A673 (cell line): ENCODE data around the gene KRT2.

Experiments used
- CTCF ChIP-seq: fragments of 300-800, 200-600 bp; sonication (generic); conservative IDR thresholded peaks from 2 replicates; pipeline ENCODE4 v1.5.1; 2017; ENCODE audit warnings: low read depth, mild to moderate bottlenecking, antibody characterized with exemption, low read length, moderate library complexity, mixed read lengths
- EZH2 ChIP-seq: fragments of 200-600 bp; sonication (generic); IDR thresholded peaks from 2 replicates; pipeline ENCODE4 v1.6.1; 2017; ENCODE audit warnings: borderline replicate concordance, low read depth, mild to moderate bottlenecking, mixed read lengths, antibody characterized with exemption, low read length; ENCODE audit not compliant: poor library complexity, severe bottlenecking

DNA sequence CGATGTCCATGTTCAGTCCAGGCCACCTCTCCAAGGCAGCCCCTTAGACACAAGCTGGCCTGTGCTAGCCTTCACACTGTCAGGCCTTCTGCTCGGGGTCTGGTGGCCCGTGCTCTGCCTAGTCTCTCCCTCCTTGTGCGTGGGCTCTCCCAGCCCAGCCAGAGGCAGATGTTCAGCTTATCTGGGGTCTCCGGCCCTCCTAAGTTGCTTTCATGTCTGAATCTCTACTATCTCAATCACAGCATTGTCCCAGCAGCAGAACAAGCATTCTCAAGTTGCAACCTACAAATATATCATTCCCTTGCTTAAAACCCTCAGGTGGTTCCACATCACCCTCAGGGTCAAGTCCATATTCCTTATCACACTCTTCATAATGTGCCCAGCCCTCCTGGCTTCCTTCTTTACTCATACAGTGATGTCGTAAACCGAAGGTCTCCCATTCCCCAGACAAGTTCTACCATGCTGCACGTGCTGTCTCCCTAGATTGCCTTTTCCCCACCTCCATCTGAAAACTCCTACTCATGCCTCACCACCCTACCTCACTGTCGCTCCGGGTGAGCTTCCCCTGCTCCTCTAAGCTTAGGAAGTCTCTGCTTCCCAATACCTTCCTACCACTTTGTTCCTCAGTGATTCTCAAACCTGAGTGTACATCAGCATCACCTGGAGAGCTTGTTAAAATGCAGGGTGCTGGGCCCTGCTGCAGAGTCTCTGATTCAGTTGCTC, 35.2 kb downstream of the KRT2 start:
- no peak for TF ChIP-seq CTCF
- no peak for TF ChIP-seq EZH2
